SU-DHL-6 (cell line): Measurements from ENCODE around the gene GABRD.

Experiments
- H2AFZ ChIP-seq: fragments of 200-600 bp; sonication (generic); 2 replicates; pipeline ENCODE4 v1.6.1; 2014; ENCODE audit warnings: low read depth, mild to moderate bottlenecking, moderate library complexity, mixed read lengths, antibody characterized with exemption, low read length; ENCODE audit not compliant: severe bottlenecking
- H3F3A ChIP-seq: fragments of 200-600 bp; shearing (Covaris generic); 2 replicates; pipeline ENCODE4 v1.6.0; 2016; ENCODE audit warnings: antibody characterized with exemption, mild to moderate bottlenecking; ENCODE audit not compliant: insufficient read depth
- H3K27ac ChIP-seq: fragments of 200-600 bp; sonication (generic); 2 replicates; pipeline ENCODE4 v1.5.1; 2016; ENCODE audit warnings: low read depth, mild to moderate bottlenecking, low read length, moderate library complexity, mixed read lengths
- H3K27me3 ChIP-seq: fragments of 200-600 bp; sonication (generic), shearing (Covaris generic); 2 replicates; pipeline ENCODE4 v1.6.0; 2014; ENCODE audit warnings: mild to moderate bottlenecking, low read length
- H3K36me3 ChIP-seq: fragments of 200-600 bp; sonication (generic); 2 replicates; pipeline ENCODE4 v1.6.1; 2014; ENCODE audit warnings: mild to moderate bottlenecking, low read length, mixed read lengths
- H3K4me2 ChIP-seq: fragments of 300-600, 200-600 bp; shearing (Covaris generic), sonication (generic); 2 replicates; pipeline ENCODE4 v1.6.0; 2014; ENCODE audit warnings: low read length, low read depth, mild to moderate bottlenecking; ENCODE audit not compliant: poor library complexity, severe bottlenecking
- H3K4me3 ChIP-seq: fragments of 200-600 bp; sonication (generic); 2 replicates; pipeline ENCODE4 v1.5.1; 2014; ENCODE audit warnings: antibody characterized with exemption, low read length, mild to moderate bottlenecking, mixed read lengths; ENCODE audit not compliant: insufficient read depth, poor library complexity, severe bottlenecking
- H3K79me2 ChIP-seq: fragments of 200-600 bp; sonication (generic); 2 replicates; pipeline ENCODE4 v1.6.1; 2014; ENCODE audit warnings: mild to moderate bottlenecking, low read length, moderate library complexity; ENCODE audit not compliant: insufficient read depth
- H3K9ac ChIP-seq: fragments of 200-600 bp; sonication (generic); 2 replicates; pipeline ENCODE4 v1.7.0; 2014; ENCODE audit warnings: mild to moderate bottlenecking, low read length
- H3K9me2 ChIP-seq: fragments of 200-600 bp; sonication (generic); replicated peaks from 2 replicates; pipeline ENCODE4 v1.6.1; 2014; ENCODE audit warnings: low read length; ENCODE audit not compliant: insufficient read depth
- H3K9me3 ChIP-seq: fragments of 200-600 bp; sonication (generic); 2 replicates; pipeline ENCODE4 v1.6.1; 2014; ENCODE audit warnings: low read length, mixed read lengths; ENCODE audit not compliant: insufficient read depth
- H4K20me1 ChIP-seq: fragments of 200-600 bp; sonication (generic); 2 replicates; pipeline ENCODE4 v1.6.1; 2014; ENCODE audit warnings: low read depth, mild to moderate bottlenecking, antibody characterized with exemption, low read length, moderate library complexity, mixed read lengths
- CTCF ChIP-seq: fragments of 200-600 bp; sonication (generic); IDR thresholded peaks from one replicate; pipeline ENCODE4 v1.5.1; 2017; ENCODE audit warnings: antibody characterized with exemption, mild to moderate bottlenecking, low read length, moderate library complexity; ENCODE audit not compliant: insufficient read depth, poor library complexity, severe bottlenecking
- EZH2phosphoT487 ChIP-seq: fragments of 200-600 bp; sonication (generic), shearing (Covaris generic); conservative IDR thresholded peaks from 2 replicates; pipeline ENCODE4 v1.6.1; 2018; ENCODE audit warnings: mild to moderate bottlenecking, antibody characterized with exemption, low read length, moderate library complexity, mixed read lengths

Gene GABRD

DNA sequence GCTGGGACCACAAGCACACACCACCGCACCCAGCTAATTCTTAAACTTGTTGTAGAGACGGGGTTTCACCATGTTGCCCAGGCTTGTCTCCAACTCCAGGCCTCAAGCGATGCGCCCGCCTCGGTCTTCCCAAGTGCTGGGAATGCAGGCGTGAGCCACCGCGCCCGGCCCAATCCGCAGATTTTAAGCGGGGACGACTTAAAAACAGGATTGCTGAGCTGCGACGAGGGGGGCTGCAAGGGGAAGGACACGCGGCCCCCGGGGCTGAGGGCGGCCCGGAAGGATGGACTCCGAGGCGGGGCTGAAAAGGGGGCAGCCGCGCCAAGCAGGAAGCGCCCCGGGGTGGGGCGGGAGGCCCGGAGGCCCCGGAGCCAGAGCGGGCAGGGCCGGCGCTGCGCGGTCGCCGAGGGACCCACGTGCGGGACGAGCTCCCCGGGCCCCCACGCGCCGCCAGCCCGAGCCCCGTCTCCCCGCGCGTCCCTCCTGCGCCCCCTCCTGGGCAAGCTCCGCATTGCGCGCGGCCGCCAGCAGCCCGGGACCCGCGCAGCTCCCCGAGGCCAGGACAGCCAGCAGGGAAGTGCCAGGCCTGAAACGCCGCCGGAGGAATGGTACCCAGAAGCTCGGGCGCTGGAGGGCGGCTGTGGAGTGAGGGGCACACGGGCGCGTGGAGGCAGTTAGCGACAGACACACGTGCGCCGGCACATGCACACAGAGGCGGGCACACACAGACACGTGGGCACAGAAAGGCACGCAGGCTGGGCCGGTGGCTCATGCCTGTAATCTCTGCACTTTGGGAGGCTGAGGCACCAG is 25.6 kb downstream of the GABRD start:
- Histone ChIP-seq H3K79me2 (no peaks in the 10 kb centered on the region), H3K4me3 (no peak overlapping the region), H3K4me2 (no peak overlapping the region), H2AFZ (no peak overlapping the region), H3F3A (no peaks in the 10 kb centered on the region), H3K27ac (no peak overlapping the region), H3K36me3 (no peaks in the 10 kb centered on the region), H3K9me2 (no peaks in the 10 kb centered on the region), H3K27me3 (no peaks in the 10 kb centered on the region), H4K20me1 (no peaks in the 10 kb centered on the region), H3K9ac (no peak overlapping the region), H3K9me3 (no peaks in the 10 kb centered on the region)
- TF ChIP-seq CTCF (peak; percentile 52), EZH2phosphoT487 (no peak)

GRCh38 chr1:2045468-2046173 is 26.5 kb downstream of the GABRD start:
- Histone ChIP-seq H4K20me1 (no peaks in the 10 kb centered on the region), H3K27me3 (no peaks in the 10 kb centered on the region), H3K9me2 (no peaks in the 10 kb centered on the region), H3K27ac (no peak overlapping the region), H3K9ac (no peak overlapping the region), H3K9me3 (no peaks in the 10 kb centered on the region), H3K79me2 (no peaks in the 10 kb centered on the region), H2AFZ (no peak overlapping the region), H3K36me3 (no peaks in the 10 kb centered on the region), H3F3A (no peaks in the 10 kb centered on the region), H3K4me3 (no peak overlapping the region), H3K4me2 (no peak overlapping the region)
- TF ChIP-seq EZH2phosphoT487 (no peak), CTCF (no peak)

DNA sequence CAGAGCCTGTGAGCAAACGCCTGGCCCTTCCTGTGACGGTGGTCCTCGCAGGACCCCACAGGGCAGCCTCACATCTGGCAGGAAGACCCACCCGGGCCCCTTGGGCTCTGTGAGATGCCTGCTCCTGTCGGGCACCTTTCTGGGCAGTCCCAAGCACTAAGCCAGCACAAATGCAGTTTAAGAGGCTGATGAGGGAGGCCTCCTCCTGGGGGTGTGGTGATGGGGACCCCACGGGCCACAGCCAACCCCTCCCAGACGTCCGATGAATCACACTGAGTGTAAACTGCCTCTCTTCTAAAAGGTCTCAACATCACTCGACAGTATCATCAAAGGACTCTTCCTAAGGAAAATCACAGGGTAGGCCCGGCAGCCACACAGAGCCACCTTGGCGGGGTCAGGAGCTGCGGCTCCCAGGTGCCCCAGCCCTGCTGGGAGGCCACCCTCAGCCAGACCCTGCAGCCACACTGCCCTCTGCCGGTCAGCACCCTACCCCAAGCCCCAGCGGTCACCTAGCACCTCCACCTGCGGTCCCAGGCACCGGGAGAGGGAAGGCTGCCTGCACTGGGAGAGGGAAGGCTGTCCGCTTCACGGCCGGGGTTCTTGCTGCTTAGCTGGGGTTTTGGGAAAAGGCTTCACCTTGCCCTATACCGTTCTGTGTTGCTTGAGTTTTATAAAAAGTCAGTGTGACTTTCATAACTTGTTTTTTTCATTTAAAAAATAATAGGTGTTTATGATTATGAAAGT is 27.2 kb downstream of the GABRD start:
- no peak overlapping the region for H3K9ac ChIP-seq
- H2AFZ ChIP-seq = no peak overlapping the region
- no peaks in the 10 kb centered on the region for H3F3A ChIP-seq
- no peaks in the 10 kb centered on the region for H3K79me2 ChIP-seq
- no peaks in the 10 kb centered on the region for H3K9me3 ChIP-seq
- no peaks in the 10 kb centered on the region for H3K9me2 ChIP-seq
- no peaks in the 10 kb centered on the region for H3K36me3 ChIP-seq
- H3K4me3 ChIP-seq = no peak overlapping the region
- no peaks in the 10 kb centered on the region for H4K20me1 ChIP-seq
- H3K4me2 ChIP-seq = no peak overlapping the region
- no peaks in the 10 kb centered on the region for H3K27me3 ChIP-seq
- TF ChIP-seq CTCF (peak; percentile 65), EZH2phosphoT487 (0 out of 2 replicates have a peak, but pooled peaks have one; percentile 18)
- H3K27ac ChIP-seq = no peak overlapping the region
